Measurements from ENCODE around the gene CELF4. TPM values are rescaled to one million over a fixed set of nuclear protein-coding genes. Genes with fewer than 3 reads are reported as not detected.
A peak's percentile ranks its signal among the peaks of the same experiment; 100 is the strongest.

Gene CELF4
- total RNA-seq, 3 donors from 2014 or later = 1.0 TPM; not detected in 2

DNA sequence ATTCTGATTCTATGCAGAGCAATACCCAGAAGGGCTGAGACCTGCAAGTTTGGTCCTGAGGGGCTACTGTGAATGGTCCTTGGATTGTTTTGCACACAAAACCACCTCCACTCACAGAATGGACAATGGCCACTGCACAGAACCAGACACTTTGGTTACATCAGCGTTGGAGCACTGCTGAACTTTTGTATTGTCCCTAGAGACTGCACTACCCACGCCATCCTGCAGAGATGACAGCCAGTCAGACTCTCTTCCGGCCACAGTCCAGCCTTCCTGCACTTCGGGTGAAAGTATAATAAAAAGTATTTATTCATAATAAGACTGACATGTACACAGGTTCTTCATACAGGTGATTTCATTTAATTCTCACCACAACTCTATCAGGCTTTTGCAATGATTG lies 35.7 kb downstream of the CELF4 start:
- Histone ChIP-seq H3K4me3 (no peak overlapping the region), H3K27me3 (peaks cover 0 to 12% of the 10 kb centered on the region in 2 donors), H3K4me1 (no peaks in the 10 kb centered on the region), H3K9me3 (no peaks in the 10 kb centered on the region), H3K36me3 (no peaks in the 10 kb centered on the region), H3K27ac (no peak overlapping the region)
- DNase-seq (ENCODE audit: low spot score in 2 of 2) = no peak
- TF ChIP-seq POLR2AphosphoS5 (IDR thresholded peaks at IDR 0.05) (no peak), POLR2A (IDR thresholded peaks at IDR 0.05) (no peak)
- TF ChIP-seq, protein P1, sequence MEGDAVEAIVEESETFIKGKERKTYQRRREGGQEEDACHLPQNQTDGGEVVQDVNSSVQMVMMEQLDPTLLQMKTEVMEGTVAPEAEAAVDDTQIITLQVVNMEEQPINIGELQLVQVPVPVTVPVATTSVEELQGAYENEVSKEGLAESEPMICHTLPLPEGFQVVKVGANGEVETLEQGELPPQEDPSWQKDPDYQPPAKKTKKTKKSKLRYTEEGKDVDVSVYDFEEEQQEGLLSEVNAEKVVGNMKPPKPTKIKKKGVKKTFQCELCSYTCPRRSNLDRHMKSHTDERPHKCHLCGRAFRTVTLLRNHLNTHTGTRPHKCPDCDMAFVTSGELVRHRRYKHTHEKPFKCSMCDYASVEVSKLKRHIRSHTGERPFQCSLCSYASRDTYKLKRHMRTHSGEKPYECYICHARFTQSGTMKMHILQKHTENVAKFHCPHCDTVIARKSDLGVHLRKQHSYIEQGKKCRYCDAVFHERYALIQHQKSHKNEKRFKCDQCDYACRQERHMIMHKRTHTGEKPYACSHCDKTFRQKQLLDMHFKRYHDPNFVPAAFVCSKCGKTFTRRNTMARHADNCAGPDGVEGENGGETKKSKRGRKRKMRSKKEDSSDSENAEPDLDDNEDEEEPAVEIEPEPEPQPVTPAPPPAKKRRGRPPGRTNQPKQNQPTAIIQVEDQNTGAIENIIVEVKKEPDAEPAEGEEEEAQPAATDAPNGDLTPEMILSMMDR (IDR thresholded peaks at IDR 0.05) = no peak
- intact Hi-C loops (cut with DNase I; ENCODE audit: low total_unique reads) = loop anchor here (5.0 to 10.0 kb wide), 2 partner anchors 65 to 693 kb away; no protein-coding TSS in a partner anchor

DNA sequence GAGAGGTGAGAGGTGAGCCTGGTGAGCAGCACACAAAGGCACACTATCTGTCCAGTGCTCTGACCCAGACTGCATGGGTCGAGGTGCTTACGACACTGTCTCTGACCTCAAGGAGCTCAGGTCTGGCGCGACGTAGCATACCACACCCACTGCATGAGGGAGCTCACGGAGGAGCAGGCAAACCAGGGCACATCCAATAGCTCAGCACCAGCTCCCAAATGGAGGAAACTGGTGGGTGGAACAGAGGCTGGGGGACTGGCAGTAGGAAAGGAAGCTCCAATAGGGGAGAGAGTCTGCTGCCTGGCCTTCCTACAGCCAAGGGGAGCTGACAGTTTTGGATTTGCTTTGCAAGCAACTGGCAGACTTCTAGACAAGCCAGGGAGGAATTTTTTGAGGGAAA lies 36.3 kb downstream of the CELF4 start:
- Histone ChIP-seq H3K9me3 (no peaks in the 10 kb centered on the region), H3K36me3 (no peaks in the 10 kb centered on the region), H3K27ac (no peak overlapping the region), H3K4me3 (no peak overlapping the region), H3K27me3 (peaks cover 0 to 17% of the 10 kb centered on the region in 2 donors), H3K4me1 (no peaks in the 10 kb centered on the region)
- TF ChIP-seq POLR2A (IDR thresholded peaks at IDR 0.05) = no peak
- TF ChIP-seq, protein P1 (IDR thresholded peaks at IDR 0.05) = no peak
- no peak for TF ChIP-seq POLR2AphosphoS5 (IDR thresholded peaks at IDR 0.05)
- intact Hi-C loops (cut with DNase I; ENCODE audit: low total_unique reads) = no loop called here
- no peak for DNase-seq (ENCODE audit: low spot score in 2 of 2)

DNA sequence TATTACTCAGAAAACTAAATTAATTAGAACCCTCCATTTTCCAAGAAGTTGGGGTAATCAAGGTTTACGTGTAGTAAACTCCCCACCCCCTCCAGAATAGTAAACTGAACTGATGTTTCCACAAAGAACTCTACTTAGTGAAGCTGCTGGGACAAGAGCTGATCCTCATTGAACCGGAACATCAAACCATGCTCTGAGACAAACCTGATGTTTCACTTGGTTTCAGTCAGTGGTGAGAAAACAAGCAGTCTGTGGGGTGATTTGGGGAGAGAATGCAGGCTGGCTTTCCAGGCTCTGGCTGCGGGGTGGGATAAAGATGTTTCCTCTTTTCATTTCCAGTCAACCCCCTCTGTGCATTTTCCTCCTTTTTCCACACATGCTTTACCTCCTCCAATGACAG lies 38.2 kb downstream of the CELF4 start:
- DNase-seq (ENCODE audit: low spot score in 2 of 2) = no peak
- TF ChIP-seq POLR2A (IDR thresholded peaks at IDR 0.05) (no peak), POLR2AphosphoS5 (IDR thresholded peaks at IDR 0.05) (no peak)
- TF ChIP-seq, protein P1 (IDR thresholded peaks at IDR 0.05) = no peak
- no peak overlapping the region for H3K4me3 ChIP-seq
- intact Hi-C loops (cut with DNase I; ENCODE audit: low total_unique reads) = no loop called here
- H3K9me3 ChIP-seq = no peaks in the 10 kb centered on the region
- peaks cover 0 to 36% of the 10 kb centered on the region in 2 donors for H3K27me3 ChIP-seq
- no peak overlapping the region for H3K27ac ChIP-seq
- H3K4me1 ChIP-seq = no peaks in the 10 kb centered on the region
- H3K36me3 ChIP-seq = no peaks in the 10 kb centered on the region

DNA sequence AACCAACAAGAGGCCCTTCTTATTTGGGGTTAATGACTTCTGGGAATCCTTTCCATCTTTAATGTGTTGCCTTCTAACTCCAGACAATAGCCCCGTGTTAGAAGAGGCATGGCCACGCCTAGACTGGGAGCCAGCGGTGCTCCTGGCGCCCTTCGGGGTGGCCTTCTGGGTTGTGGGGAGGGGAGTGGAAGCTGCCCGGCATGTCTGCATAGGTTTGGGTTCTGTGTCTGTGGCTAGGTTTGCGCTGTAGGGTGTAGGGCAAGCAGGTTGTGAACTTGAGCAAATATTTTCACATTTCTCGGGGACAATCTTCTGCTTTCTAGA lies 40.4 kb downstream of the CELF4 start:
- H3K4me3 ChIP-seq = no peak overlapping the region
- no peaks in the 10 kb centered on the region for H3K4me1 ChIP-seq
- H3K9me3 ChIP-seq = no peaks in the 10 kb centered on the region
- TF ChIP-seq POLR2A (IDR thresholded peaks at IDR 0.05) (no peak), POLR2AphosphoS5 (IDR thresholded peaks at IDR 0.05) (no peak)
- TF ChIP-seq, protein P1 (IDR thresholded peaks at IDR 0.05) = no peak
- intact Hi-C loops (cut with DNase I; ENCODE audit: low total_unique reads) = no loop called here
- no peaks in the 10 kb centered on the region for H3K36me3 ChIP-seq
- DNase-seq (ENCODE audit: low spot score in 2 of 2) = no peak
- no peak overlapping the region for H3K27ac ChIP-seq
- H3K27me3 ChIP-seq = peaks cover 0 to 42% of the 10 kb centered on the region in 2 donors

DNA sequence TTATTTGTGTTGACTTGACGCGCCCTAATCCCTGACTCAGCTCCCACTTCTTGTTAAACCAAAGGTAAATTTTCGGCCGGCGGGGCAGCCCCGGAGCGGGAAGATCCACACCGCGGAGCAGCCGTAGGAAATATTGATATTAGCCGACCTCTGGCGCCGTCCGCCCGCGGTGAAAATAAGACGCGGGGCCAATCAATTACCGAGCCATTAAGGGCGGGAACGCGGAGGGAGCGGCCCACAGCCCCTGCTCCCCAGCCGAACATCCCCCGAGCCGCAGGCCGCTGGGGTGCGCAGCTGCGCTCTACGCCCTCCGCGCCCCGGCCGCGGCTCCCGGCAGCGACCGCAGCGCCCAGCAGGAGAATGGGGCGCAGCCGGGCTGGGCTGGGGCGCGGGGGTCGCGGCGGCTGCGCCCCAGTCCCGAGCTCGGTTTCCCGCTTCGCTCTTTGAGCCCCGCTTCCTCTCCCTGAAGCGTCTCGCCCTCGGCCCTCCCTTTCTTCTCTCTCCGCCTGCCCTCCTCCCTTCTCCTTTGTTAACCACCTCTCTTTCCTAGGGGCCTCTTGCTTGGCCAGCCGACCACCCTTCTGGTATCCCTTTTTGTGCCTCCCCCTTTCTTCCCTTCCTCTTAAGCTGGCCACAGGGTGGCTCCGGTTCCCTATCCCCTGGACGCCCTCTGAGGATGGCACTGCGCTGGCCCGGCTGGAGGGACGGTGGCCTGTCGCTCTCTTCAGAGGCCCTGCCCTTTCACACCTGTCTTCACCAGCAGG lies 40.9 kb downstream of the CELF4 start:
- Histone ChIP-seq H3K27ac (no peak overlapping the region), H3K4me3 (peak overlapping the region in 2 of 3 donors; percentile 31 to 47), H3K4me1 (no peaks in the 10 kb centered on the region), H3K9me3 (no peaks in the 10 kb centered on the region), H3K36me3 (no peaks in the 10 kb centered on the region), H3K27me3 (peaks cover 0 to 42% of the 10 kb centered on the region in 2 donors)
- DNase-seq (ENCODE audit: low spot score in 2 of 2) = no peak
- TF ChIP-seq POLR2A (IDR thresholded peaks at IDR 0.05) (no peak), POLR2AphosphoS5 (IDR thresholded peaks at IDR 0.05) (no peak)
- TF ChIP-seq, protein P1 (IDR thresholded peaks at IDR 0.05) = no peak
- intact Hi-C loops (cut with DNase I; ENCODE audit: low total_unique reads) = no loop called here

Data from breast epithelium (tissue), 4 donors.